Gastroesophageal sphincter (tissue), 3 donors: ENCODE measurements around the gene RNF126.

Experiments used
- CTCF ChIP-seq, 4 experiments: fragments of 200-600 bp in 2 of 4; fragments of 450-650 bp in 2 of 4; sonication (generic) in 1 of 4; IDR thresholded peaks; one replicate each; pipeline ENCODE4 v1.5.1; 2017 to 2019; ENCODE audit warnings: antibody characterized with exemption in 4 of 4, mild to moderate bottlenecking in 2 of 4, moderate library complexity in 2 of 4
- POLR2AphosphoS5 ChIP-seq: sonication (generic); formaldehyde crosslinking; IDR thresholded peaks from one replicate; pipeline ENCODE4 v1.6.1; 2017; ENCODE audit warnings: antibody characterized with exemption

- TF ChIP-seq POLR2AphosphoS5 (no peak), CTCF (IDR thresholded peaks at IDR 0.05) (no peak)
Observed at GRCh38 chr19:640606-641189, 22.3 kb downstream of the RNF126 start.
